HepG2 (cell line): ENCODE measurements around the gene TOB1. TPM values are rescaled to one million over a fixed set of nuclear protein-coding genes. Genes with fewer than 3 reads are reported as not detected.

Experiments
- AGO1 ChIP-seq: fragments of 200-400 bp; formaldehyde crosslinking; IDR thresholded peaks from 2 replicates; pipeline ENCODE4 v1.6.1; 2017; ENCODE audit warnings: mild to moderate bottlenecking, low read depth, low read length, moderate library complexity; ENCODE audit not compliant: poor library complexity, severe bottlenecking
- CCAR2 ChIP-seq: fragments of 200-400 bp; formaldehyde crosslinking; optimal IDR thresholded peaks from 2 replicates; pipeline ENCODE3; 2018; ENCODE audit warnings: low read depth, mild to moderate bottlenecking, low read length, moderate library complexity
- CREB1 ChIP-seq, 2 experiments: fragments of 450-650 bp in 1 of 2; IDR thresholded peaks; 2 replicates each; pipeline ENCODE4 v1.6.1; 2016 to 2017; ENCODE audit warnings: control low read depth in 1 of 2, mild to moderate bottlenecking in 1 of 2, missing compliant biosample characterization in 1 of 2, missing genetic modification characterization in 1 of 2
- KDM4B ChIP-seq: sonication (generic); formaldehyde crosslinking; IDR thresholded peaks from 2 replicates; pipeline ENCODE4 v1.4.0; 2020; ENCODE audit warnings: missing genetic modification reagents
- KDM5B ChIP-seq: sonication (generic); formaldehyde crosslinking; IDR thresholded peaks from 2 replicates; pipeline ENCODE4 v1.4.0; 2020; ENCODE audit warnings: missing genetic modification reagents, mild to moderate bottlenecking, borderline replicate concordance
- LRRFIP1 ChIP-seq: sonication (generic); formaldehyde crosslinking; conservative IDR thresholded peaks from 2 replicates; pipeline ENCODE4 v1.4.0; 2020; ENCODE audit warnings: missing genetic modification reagents
- MIXL1 ChIP-seq: IDR thresholded peaks from 2 replicates; pipeline ENCODE4 v1.6.1; 2016
- NCOR1 ChIP-seq: fragments of 200-600 bp; sonication (generic); IDR thresholded peaks from 2 replicates; pipeline ENCODE4 v1.7.0; 2017; ENCODE audit warnings: antibody characterized with exemption, low read length, borderline replicate concordance
- PAXIP1 ChIP-seq: sonication (generic); formaldehyde crosslinking; conservative IDR thresholded peaks from 2 replicates; pipeline ENCODE4 v1.4.0; 2020; ENCODE audit warnings: mild to moderate bottlenecking, missing genetic modification reagents, moderate library complexity
- ZBTB14 ChIP-seq: sonication (generic); formaldehyde crosslinking; IDR thresholded peaks from 2 replicates; pipeline ENCODE4 v1.4.0; 2020; ENCODE audit warnings: missing genetic modification reagents
- ZNF44 ChIP-seq: sonication (generic); formaldehyde crosslinking; IDR thresholded peaks from 2 replicates; pipeline ENCODE4 v1.5.1; 2020; ENCODE audit warnings: mild to moderate bottlenecking, missing genetic modification reagents
- ZNF460 ChIP-seq: sonication (generic); formaldehyde crosslinking; IDR thresholded peaks from 2 replicates; pipeline ENCODE4 v1.5.1; 2020; ENCODE audit warnings: missing genetic modification reagents, mild to moderate bottlenecking, borderline replicate concordance
- ZNF781 ChIP-seq: sonication (generic); formaldehyde crosslinking; IDR thresholded peaks from 2 replicates; pipeline ENCODE4 v1.5.1; 2020; ENCODE audit warnings: borderline replicate concordance, mild to moderate bottlenecking, missing genetic modification reagents; ENCODE audit errors: not compliant biosample characterization
- ZSCAN20 ChIP-seq: sonication (generic); formaldehyde crosslinking; IDR thresholded peaks from 2 replicates; pipeline ENCODE4 v1.4.0; 2020; ENCODE audit warnings: missing genetic modification reagents, mild to moderate bottlenecking, borderline replicate concordance
- polyA plus RNA-seq, 8 experiments: library from polyadenylated mRNA; depleted of rRNA in 3 of 8; stranded (reverse) in 7 of 8; unstranded in 1 of 8; fragments of >200 nt; fragmentation: Illumina TruSeq in 4 of 8; extraction: Trizol in 4 of 8; gene quantifications; 2 replicates each; pipeline versions ENCODE4 v1.2.1 to v1.2.3, GENCODE V29; 2011 to 2016; ENCODE audit warnings: low read depth in 4 of 8, missing spikeins in 1 of 8, mixed read lengths in 1 of 8; ENCODE audit not compliant: insufficient read depth in 1 of 8
- total RNA-seq, 5 experiments: library from RNA; depleted of rRNA; stranded (reverse); fragments of >200 nt; fragmentation: Illumina TruSeq; extraction: Trizol; gene quantifications; 2 replicates each; pipeline ENCODE4 v1.2.3, GENCODE V29; 2016; ENCODE audit warnings: low read depth in 1 of 5

Gene TOB1
- total and polyA plus RNA-seq, 2 of the 13 experiments (the other 11 are each of a cell fraction or from before 2014, with no cell fraction given): 21.9 to 57.7 TPM

GRCh38 chr17:50904518-50905459 lies 38.6 kb upstream of the TOB1 start (continued):
- TF ChIP-seq KDM4B (CRISPR knock-in tag): peak; percentile 38; the same call in 1 of the 2 replicates
- TF ChIP-seq MIXL1 (CRISPR knock-in tag): no peak
- TF ChIP-seq PAXIP1 (CRISPR knock-in tag): peak; percentile 59
- no peak for TF ChIP-seq LRRFIP1 (CRISPR knock-in tag)
- TF ChIP-seq CREB1 (IDR thresholded peaks at IDR 0.05): no peak
- TF ChIP-seq CREB1 (CRISPR knock-in tag; IDR thresholded peaks at IDR 0.05): peak; percentile 39; the same call in 1 of the 2 replicates
- no peak for TF ChIP-seq CCAR2
- no peak for TF ChIP-seq ZNF781 (CRISPR knock-in tag)
- peak; percentile 76 for TF ChIP-seq NCOR1
- no peak for TF ChIP-seq ZNF44 (CRISPR knock-in tag)
- peak; percentile 70 for TF ChIP-seq ZSCAN20
- TF ChIP-seq AGO1: peak; percentile 58
- peak; percentile 83; the same call in 1 of the 2 replicates for TF ChIP-seq KDM5B (CRISPR knock-in tag)
- peak; percentile 21; the same call in 1 of the 2 replicates for TF ChIP-seq ZNF460 (CRISPR knock-in tag)
- no peak for TF ChIP-seq ZBTB14 (CRISPR knock-in tag)
